Activated CD8-positive, alpha-beta memory T cell treated with anti-CD3 and anti-CD28 coated beads, Interleukin-2, amount 50 U/mL, for 24 hours (primary cell): ENCODE measurements around the gene FAM83B.
"Not testable (repeated sequence)": the region's sequence is repeated elsewhere in the genome, so short reads cannot be mapped to it uniquely, and the experiment has no call there.

Experiments used
- DNase-seq: peaks from one replicate; pipeline ENCODE4 v3.0.0-alpha.2; 2020; ENCODE audit errors: extremely low read depth

FAM83B gene, protein sequence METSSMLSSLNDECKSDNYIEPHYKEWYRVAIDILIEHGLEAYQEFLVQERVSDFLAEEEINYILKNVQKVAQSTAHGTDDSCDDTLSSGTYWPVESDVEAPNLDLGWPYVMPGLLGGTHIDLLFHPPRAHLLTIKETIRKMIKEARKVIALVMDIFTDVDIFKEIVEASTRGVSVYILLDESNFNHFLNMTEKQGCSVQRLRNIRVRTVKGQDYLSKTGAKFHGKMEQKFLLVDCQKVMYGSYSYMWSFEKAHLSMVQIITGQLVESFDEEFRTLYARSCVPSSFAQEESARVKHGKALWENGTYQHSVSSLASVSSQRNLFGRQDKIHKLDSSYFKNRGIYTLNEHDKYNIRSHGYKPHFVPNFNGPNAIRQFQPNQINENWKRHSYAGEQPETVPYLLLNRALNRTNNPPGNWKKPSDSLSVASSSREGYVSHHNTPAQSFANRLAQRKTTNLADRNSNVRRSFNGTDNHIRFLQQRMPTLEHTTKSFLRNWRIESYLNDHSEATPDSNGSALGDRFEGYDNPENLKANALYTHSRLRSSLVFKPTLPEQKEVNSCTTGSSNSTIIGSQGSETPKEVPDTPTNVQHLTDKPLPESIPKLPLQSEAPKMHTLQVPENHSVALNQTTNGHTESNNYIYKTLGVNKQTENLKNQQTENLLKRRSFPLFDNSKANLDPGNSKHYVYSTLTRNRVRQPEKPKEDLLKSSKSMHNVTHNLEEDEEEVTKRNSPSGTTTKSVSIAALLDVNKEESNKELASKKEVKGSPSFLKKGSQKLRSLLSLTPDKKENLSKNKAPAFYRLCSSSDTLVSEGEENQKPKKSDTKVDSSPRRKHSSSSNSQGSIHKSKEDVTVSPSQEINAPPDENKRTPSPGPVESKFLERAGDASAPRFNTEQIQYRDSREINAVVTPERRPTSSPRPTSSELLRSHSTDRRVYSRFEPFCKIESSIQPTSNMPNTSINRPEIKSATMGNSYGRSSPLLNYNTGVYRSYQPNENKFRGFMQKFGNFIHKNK

DNA sequence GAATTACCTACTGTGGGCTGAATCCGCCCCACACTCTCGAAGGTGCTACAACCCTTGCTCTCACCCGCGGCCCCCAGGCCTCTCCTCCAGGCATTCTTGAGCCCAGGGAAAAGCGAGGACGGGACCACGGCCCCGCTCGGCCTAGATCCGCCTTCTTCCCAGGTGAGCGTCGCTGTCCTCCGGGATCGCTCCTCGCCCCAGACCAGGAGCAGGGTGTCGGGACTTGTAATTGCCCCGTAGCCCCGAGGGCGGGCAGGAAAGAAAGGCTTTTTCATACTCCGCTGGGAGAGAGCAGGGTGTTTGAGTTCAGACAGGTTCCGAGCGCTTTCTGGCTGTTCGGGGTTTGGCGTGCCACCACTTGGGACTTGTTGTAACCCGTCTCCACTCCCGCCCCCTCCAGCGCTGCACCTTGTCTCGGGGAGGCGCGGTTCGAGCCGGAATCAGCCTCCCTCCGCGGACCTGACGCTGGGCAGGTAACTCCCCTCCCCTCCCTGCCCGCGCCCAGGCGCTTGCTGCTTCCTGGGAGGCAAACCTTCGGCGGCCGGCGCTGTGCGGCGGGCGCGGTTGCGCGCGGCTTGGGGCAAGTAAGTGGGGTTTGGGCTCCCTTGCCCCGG is at the start of gene FAM83B:
Gene FAM83B, plus strand, starts transcription at position 529 of the 614 bp plus-strand sequence. CDS start 23,476 bp downstream, outside the sequence.
- DNase-seq = no peak

DNA sequence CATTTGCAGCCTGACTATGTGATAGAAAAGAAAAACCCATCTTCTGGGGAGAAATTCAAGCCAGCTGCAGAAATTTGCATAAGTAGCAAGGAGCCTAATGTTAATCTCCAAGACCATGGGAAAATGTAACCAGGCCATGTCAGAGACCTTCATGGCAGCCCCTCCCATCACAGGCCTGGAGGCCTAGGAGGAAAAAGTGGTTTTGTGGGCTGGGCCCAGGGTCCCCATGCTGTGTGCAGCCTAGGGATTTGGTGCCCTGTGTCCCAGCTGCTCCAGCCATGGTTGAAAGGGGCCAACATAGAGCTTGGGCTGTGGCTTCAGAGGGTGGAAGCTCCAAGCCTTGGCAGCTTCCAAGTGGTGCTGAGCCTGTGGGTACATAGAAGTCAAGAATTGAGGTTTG is 49.7 kb upstream of the FAM83B start:
- DNase-seq = not testable (repeated sequence)

DNA sequence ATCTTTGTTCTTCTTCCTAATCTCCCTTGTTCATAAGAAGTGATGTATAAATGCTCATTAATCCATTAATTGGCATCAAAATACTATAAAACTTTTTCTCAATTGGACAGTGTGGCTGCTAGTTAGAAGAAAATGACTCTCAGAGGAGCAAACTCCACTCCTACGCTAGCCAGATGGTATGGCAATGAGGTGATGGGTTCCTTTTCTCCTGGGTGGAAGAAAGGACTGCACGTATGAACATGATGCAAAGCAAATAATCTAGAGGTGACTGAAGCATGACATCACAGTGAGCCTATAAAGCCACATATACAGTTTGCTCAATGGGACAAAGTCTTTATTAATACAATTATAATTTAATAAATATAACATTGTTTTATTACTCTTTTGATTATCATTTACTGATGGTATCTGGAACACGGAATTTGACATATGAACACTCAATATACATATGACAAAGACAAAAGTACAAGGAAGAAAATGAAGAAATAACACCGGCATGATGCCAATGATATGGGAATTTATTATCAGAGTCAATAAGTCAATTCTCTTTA is 46.4 kb upstream of the FAM83B start:
- DNase-seq = no peak

DNA sequence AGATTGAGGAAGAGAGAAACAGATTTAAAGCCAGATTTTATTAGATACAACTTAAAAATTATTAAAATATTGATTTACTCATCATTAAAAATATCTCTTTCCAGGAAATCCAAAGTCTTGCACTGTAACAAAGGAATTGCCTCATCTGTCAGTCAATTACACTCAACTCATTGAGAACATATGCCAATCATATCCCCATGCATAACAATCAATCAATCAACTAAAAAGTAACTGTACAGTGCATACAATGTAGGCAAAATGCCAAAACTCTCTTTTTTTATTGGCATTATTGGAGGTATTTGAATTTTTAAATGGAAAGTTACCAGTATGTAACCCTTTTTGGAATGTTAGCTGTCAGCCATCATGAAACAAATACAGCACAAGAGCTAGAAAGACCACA is 45.3 kb upstream of the FAM83B start:
- no peak for DNase-seq

DNA sequence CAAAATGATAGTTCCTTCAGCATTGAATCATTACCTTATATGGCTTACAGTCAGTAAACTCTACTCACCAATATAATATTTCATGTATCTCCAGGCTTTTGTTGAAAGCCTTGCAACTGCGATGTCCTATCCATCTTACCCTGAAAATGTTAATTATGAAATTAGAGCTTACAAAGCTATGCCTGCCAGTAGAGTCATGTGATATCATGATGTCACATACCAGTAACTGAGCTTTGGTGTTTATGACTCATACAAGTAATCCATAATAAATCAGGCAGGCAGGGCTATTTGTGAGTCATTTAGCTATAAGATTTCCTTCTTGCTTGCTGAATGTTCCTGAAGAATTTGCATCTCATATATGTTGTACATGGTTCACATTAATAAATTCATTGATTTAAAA is 44.9 kb upstream of the FAM83B start:
- DNase-seq = no peak

DNA sequence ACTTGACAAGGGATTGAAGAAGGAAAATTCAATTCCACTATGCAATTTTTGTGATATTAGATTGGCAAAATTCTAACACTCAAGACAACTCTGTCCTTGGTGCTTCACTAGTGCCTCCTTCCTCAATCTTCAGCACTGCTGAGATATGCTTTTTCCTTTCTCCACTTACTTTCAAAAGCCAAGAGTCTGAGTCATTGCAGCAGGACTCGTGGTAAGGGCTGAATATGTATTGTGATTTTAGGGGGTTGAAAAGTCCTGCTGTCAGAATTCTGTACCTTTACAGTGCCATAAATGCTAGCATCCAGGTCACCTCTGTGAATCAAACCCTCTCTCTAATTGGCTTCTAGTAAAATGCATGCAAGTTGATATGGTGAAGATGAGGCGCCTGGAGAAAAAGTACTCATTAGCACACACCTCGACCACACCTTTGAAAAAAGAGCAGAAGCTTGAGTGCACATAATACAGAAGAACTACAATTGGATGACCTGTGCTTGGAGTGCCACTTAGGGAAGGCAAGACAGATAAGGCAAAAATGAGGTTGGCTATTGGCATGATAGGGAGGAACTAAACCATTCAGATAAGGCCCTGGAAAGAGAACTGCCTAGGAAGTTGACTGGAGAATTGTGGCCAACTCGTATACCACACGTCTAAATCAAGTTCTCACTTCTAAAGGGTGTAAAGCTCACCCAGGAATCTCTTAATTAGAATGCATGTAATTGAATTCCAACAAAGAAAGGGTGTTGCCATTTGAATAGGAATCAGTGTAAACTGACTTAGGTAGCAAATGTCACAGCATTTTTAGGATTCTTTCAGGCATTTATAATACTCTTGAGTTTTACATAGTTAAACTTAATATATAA is 43.6 kb upstream of the FAM83B start:
- no peak for DNase-seq

DNA sequence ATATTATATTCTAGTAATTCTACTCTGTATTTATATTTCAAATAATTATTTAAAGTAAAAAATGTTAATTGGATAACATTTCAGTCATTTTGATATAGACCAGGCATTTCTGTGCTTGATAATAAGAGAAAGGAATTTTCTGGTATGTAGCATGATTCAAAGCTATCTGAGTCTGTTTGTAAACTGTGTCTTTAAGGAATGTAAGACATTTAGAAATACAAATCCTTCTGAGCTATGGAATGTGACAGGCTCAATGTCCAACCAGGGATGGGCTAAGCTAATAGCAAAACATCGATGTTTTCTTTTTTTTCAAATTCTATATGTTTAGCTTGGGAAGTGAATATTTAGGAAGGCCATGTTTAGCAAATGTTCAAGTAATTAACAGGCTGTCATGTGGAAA is 41.5 kb upstream of the FAM83B start:
- DNase-seq = no peak

DNA sequence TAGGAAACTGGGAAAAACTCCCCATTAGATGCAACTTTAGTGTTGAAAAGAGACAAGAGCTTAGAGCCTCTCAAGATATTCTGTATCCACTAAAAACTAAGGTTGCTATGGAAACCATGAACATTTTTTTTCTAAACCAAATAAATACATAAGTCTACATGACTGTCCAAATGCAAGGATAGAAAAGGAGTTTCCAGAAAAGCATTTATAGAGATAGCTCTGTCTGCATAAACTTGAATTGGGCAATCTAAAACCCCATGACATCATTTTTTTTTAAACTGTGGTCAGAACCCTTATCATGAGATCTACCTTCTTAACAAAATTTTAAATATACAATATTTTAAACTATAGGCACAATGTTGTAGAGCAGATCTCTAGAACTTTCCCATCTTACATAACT is 36.4 kb upstream of the FAM83B start:
- no peak for DNase-seq

DNA sequence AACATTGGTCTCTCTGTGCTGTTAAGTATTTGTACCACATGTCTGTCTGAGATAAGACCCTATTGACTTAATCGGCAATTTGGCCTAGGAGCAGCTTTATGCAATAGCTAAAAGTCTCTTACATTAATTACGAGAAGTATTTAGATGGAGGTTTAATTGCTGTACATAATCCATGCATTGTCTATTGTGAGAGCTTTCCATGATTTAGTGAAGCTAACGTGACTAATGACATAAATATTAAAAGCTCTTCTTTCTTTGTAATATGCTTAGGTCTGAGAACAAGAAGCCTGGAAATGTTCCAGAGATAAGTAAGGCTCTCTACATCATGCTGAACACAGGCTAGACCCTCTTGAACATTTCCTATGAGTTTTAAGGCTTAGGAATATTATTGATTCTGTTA is 32.7 kb upstream of the FAM83B start:
- DNase-seq = no peak

DNA sequence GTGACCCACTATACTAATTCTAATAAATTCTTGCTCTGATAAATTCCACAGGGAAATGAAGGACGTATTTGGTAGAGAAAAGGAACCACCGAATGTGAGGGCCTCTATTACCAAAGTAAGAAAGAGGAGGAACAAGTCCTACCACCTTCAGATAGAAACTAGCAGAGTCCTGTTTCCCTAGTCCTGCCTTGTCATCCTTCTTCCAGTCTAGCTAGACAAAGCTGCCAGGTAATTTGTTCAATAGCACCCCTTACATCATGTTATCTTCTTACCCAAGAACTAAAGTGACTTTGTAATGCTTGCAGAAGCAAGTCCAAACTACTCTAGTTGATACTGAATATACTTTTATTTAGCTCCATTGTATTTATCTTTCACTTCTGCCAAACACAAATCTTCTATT is 29.3 kb upstream of the FAM83B start:
- no peak for DNase-seq

DNA sequence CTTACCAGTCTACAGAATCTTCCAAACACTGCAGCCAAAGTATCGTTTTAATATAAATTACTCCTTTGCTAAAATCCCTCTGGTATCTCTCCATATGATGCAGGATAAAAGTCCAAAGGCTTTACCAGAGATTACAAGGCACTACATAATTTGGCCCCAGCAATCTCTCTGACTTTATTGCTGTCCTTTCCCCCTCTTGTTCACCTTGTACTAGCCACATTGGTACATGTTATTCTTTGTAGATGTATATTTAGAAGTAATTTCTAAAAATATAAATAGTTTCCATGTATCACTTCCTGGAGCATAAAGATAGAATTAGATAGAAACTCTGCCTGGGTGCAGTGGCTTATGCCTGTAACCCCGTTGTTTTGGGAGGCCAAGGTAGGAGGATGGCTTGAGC is 28.7 kb upstream of the FAM83B start:
- no peak for DNase-seq

DNA sequence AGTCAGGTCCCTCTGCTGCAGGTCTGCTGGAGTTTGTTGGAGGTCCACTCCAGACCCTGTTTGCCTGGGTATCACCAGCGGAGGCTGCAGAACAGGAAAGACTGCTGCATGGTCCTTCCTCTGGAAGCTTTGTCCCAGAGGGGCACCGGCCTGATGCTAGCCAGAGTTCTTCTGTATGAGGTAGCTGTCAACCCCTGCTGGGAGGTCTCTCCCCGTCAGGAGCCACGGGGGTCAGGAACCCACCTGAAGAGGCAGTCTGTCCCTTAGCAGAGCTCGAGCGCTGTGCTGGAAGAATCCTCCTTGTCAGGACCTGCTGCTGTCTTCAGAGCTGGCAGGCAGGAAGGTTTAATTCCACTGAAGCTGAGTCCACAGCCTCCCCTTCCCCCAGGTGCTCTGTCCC is 22.3 kb upstream of the FAM83B start:
- not testable (repeated sequence) for DNase-seq

DNA sequence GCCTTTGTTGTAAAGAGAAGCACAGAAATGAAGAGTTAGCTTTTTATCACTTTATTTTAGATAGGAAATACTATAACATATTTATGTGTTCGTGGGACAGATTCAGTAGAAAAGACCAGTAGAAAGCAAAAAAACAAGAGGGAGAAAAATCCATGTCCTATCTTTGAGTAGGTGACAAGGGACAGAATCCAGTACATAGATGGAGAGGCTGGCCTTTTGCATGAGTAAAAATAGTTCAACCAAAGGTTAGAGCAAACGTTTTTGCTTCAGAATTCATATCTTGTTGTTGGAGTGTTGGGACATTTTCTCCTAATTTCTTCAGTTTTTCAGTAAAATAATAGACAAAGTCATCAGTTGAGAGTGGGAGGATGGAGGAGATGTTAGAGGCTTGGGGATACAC is 19.6 kb upstream of the FAM83B start:
- DNase-seq = no peak

DNA sequence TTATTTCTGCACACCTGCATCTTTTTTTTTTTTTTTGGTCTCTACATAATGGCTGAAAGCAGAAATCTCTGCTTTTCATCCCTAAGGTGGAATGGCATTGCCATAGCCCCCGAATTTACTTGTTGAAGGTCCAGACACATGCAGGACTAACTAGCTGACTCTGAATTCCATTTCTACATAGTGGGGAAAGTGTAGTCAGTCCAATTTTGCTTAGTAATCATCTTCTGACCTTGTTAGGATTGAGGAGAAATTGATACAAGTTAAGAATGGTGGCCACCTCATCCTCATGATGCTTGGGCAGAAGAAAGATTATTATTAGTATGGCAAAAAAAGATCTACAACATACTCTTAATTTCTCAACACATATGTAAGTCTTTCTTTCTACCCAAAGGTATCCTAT is 16.4 kb upstream of the FAM83B start:
- no peak for DNase-seq

DNA sequence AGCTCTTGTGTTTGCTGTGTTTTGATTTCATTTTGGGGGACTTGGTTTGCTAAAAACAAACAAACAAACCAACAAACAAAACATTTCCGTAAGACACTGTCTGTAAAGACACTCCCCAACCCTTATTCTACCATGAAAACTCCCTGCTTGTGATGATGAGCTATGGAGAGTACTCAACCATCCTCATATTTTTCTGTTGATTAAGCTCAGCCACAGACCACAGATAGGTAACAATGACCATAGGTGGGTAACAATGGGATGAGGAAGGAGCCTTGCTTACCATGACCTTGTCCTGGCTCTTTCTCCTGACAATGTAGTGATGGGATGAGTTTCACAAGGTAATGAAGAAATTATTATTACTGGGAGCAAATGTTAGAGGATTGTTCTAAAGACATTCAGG is 11.4 kb upstream of the FAM83B start:
- no peak for DNase-seq

DNA sequence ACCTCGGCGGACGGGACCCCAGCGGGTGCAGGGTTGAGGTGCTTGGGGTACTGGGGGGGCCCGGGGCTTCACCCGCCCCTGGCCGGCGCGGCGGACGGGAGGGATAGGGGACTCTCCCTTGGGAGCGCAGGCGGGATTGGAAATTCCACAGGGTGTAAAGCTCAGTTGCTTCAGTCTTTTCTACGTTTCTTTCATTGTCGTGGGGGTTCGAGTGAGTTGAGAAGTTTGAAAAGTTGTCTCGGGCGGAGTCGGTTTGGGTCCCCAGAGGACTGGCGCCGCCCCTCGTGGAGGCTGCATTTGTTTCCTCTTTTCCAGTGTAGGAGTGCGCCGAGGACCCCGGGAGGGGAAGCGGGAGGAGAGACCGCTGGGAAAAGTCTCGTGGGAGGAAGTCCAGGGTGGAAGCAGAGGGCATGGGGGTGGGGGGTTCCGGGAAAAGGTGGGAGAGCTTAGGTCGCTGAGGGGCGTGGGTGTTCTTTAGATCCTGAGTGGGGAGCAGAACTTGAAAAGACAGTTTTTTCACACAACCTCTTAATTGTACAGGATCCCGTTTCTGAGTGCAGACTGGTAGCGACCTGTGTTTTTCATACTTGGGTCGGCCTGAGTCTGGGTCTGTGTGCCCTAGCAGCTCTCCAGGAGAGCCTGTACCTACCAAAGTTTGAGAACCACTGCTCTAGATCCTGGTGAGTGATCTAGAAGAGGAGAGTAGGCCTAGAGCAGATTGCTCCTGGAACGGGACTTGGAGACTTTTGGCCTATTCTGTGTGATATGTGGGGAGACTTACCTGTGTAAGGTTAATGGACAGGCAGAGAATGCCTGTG is 495 bp downstream of the FAM83B start:
- DNase-seq = no peak

DNA sequence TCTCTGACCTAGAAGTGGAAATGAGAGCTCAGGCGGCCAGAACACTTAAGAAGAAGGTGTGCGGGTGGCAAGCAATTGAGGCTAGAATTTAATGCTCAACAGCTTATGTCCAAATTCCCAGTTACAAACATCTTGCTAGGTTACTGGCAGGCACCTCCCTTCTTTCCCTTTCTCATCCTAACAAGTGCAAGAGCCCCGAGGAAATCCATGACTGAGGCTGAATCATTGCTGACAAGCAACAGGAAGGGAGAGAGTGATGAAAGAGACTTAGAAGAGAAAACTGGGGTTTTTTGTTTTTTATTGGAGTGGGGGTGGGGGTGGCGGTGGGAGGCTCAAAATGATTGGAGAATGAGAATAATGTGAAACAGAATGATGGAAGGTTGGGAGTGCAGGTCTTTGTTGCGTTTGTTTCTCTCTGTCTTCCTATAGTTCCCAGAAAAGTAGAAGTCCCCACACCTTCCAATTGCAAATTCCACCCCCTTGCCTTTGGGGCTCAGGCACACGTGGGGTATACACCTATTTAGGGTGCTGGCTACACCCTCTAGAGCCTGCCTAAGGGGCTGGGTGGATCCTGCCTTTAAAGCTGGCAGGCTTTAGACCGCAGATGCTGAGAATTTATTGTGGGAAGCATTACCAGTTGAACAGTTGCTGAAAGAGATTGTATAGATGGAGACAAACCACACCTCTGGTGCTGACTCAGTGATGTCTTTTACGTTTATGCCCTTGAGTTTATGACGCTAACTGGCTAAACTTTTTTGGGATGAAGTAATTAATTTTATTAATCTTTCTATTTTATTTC is 1.4 kb downstream of the FAM83B start:
- DNase-seq = no peak

DNA sequence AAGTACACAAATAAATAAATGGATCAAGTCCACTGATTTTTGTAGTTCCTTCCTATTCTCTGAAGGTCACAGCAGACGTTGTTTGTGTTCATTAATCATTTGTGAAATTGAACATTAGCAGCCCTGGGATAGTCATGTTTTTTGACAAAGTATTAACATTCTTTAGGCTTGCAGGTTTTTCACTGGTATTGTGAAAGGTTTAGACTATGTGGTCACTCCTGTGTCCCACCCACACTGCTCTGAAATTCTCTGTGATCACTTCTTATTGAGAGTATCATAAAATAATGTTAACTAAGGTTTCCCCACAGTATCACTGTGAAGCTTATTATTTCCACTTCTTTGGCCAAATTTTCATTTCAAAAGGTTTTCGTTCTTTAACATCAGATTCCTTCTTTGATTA is 3.5 kb downstream of the FAM83B start:
- no peak for DNase-seq

DNA sequence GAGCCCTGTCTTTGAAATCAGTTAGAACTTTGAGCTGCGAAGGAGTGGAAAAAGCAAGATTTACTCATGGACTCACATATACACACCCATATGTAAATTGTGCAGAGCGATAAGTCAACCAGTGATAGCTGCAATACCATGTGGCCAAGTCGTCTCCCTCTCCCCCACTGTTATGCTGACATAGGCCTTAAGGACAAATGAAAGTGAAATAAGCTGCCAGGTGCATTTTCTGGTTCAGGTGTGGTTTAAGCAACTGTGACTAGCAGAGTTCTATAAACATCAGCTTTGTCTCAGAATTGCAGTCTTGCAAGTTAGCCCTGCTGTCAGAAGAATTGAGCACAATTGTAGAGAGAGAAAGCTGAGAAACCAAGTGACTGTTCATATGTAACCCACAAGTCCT is 9.6 kb downstream of the FAM83B start:
- no peak for DNase-seq
